Left cardiac atrium (tissue), 4 donors: ENCODE results near the gene MRRF. TPM values are rescaled to one million over a fixed set of nuclear protein-coding genes. Genes with fewer than 3 reads are reported as not detected.
A peak's percentile ranks its signal among the peaks of the same experiment; 100 is the strongest.

ENCODE experiments used
- ATAC-seq, 2 donors: fragments of 200-7000 bp; cut with Tn5 transposase; one replicate each; pipeline ENCODE4 v1.9.1; 2020; ENCODE audit warnings: mild to moderate bottlenecking in 2 of 2, moderate library complexity in 2 of 2
- DNase-seq: peaks from one replicate; pipeline ENCODE4 v3.0.0-alpha.2; 2020
- intact Hi-C, 2 donors: fragments of 100-400 bp; cut with DNase I; formaldehyde crosslinking; loops; one replicate each; pipeline versions ENCODE4 v1.14.1 to v1.15.1; 2022 to 2023
- total RNA-seq, 2 donors: library from RNA; stranded (reverse); fragmentation: NEBNext Ultra II Directional; extraction: Animal tissue kit (Norgen Biotek cat#: 25700); gene quantifications; one replicate each; pipeline ENCODE4 v1.2.1, GENCODE V29; 2021
- donor health status: DM: no; HTN: yes; CAD: no.
- donor health status: DM: no; HTN: yes; CAD: no; lungs with severe emphysema.
- donor health status: DM: yes; HTN: yes; CAD: no.
- donor health status: Dilated cardiomyopathy.

The MRRF gene
- total RNA-seq, 2 donors from 2014 or later = 32.1 to 32.9 TPM

- DNase-seq (no peak), ATAC-seq (no peak)
- intact Hi-C loops = no loop called here
These were observed 37.7 kb upstream of the MRRF start for GRCh38 chr9:122226758-122227574.

DNA sequence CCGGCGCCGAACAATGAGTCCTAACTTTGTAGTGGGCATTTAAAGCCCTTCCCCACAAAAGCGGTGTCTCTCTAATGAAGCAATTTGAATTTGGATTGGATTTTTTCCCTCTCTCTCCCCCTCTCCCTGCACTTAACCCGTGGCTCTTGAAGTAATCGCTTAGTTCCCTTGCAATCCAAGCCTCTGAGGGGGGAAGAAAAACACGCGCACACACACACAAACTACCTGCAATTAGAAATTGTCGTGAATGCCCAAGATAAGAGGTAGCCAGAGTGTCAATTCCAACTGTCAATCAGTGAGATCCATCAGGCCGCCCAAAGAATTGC is 37.1 kb upstream of the MRRF start:
- no peak for DNase-seq
- intact Hi-C loops = no loop called here
- ATAC-seq = no peak

- ATAC-seq (no peak), DNase-seq (no peak)
- intact Hi-C loops = no loop called here
These were observed 36.5 kb upstream of the MRRF start for GRCh38 chr9:122228191-122228567.

DNA sequence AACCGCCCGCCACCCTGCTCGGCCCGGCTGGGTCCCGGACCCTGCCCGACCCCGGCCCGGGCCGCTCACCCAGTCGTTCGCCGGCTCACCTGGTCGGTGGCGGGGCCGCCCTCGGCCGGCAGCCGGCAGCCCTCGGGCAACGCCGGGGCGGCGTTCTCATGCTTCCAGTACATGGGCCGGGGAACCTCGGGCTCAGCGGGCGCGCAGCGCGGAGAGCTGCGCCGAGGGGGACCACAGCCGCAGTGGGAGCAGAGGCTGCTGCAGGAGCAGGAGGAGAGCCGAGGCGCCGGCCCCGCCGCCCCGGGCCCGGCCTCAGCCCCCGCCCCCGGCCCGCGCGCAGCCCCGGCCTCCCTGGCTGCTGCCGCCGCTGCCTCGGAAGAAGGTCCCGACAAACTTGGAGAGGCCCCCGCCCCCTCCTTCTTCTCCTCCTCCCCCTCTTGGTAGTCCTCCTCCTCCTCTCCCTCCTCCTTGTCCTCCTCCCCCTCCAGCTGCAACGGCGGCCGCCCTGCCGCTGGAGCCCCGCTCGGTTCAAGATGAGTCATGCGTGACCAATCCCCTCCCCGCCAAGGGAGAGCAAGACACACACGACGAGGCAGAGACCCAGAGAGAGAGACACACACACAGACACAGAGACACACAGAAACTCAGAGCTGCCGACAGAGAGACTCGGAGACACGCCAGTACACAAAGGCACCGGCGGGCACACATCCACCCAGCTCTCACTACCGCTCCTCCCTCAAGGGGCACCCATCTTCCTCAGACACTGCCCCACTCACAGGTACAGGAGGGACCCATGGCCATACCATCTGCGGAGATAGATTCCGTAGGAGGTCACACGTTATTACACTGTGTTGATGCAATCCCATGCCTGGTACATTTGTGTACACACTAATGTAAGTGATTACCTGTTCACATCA is 35.9 kb upstream of the MRRF start, which contains the start of gene LHX6:
Gene LHX6, minus strand, starts transcription at position 390 of the 917 bp plus-strand sequence. Its CDS starts 217 bp downstream, at position 173.
- ATAC-seq (peak; percentile 24 to 62), DNase-seq (no peak)
- intact Hi-C loops = no loop called here

DNA sequence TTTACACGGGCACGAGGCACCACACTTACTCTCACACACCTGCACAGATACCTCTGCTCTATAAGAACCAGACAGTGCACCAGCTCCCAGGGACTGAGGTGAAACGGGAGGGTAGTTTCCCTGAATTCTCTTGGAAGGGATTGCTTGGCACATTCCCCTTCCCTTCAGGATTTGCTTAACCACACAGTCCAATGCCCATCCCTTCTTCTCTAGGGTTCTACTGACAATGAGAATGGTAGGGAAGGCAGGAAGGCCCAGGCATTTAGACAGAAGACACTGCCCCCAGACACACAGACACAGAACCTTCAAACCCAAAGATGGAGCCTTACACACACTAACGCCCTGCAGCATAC is 35.2 kb upstream of the MRRF start:
- ATAC-seq = no peak
- intact Hi-C loops = no loop called here
- no peak for DNase-seq

GRCh38 chr9:122232796-122233306 is 31.8 kb upstream of the MRRF start:
- intact Hi-C loops = no loop called here
- DNase-seq (no peak), ATAC-seq (no peak)

DNA sequence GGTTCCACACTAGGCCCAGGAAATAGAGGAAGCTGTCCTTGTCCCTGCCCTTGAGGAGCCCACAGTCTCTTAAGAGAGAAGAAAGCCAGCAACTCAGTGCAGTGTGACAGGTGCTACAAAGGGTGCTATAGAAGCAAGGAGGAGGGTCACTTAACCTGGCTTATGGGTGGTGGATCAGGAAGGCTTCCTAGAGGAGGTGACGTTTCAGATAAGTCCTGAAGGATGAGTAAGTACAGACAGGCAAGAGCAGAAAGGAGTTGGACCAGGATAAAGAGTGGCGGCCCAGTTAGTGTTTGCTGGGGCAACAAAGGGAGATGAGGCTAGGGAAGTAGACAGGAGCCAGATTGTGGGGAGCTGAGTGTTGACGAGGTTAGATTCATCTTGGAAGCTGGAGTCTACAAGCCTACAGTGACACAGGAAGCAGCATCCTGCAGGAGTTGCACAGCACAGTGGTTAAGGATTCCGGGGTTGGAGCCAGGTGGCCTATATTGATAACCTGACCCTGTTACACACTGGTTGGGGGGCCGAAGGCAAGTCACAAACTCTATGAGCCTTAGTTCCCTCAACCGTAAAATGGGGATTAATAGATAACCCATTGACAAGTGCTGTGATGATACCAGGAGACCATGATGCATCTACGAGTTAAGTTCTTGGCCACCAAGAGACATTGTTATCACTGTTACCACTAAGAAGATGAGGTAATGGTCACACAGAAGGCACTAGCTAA is 30.5 kb upstream of the MRRF start:
- intact Hi-C loops = no loop called here
- ATAC-seq (no peak), DNase-seq (no peak)

GRCh38 chr9:122236681-122237080 is 28.0 kb upstream of the MRRF start:
- intact Hi-C loops = no loop called here
- no peak for ATAC-seq
- DNase-seq = no peak

DNA sequence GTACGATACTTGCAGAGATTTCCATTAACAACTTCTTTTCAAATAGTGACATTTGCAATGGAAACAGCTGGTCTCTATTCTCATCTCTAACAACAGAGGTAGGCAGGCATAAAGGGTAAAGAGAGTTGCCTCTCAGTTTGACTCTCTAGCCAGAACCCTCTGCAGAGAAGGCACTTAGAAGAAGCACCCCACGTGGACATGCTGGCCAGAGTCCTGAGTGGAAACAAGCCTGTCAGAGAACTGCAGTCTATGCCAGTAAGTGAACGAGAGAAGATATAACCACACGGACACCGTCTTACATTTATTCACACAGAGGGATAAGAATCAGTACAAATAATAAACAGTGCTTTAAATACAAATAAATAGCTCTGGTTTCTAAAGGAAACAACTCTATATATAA is 25.0 kb upstream of the MRRF start:
- intact Hi-C loops = no loop called here
- ATAC-seq = peak; percentile 49 to 57
- no peak for DNase-seq

GRCh38 chr9:122244349-122244748 is 20.3 kb upstream of the MRRF start:
- ATAC-seq (no peak), DNase-seq (no peak)
- intact Hi-C loops = no loop called here

- no peak for DNase-seq
- ATAC-seq = no peak
- intact Hi-C loops = no loop called here
These were observed 18.0 kb upstream of the MRRF start for GRCh38 chr9:122246666-122247065.

DNA sequence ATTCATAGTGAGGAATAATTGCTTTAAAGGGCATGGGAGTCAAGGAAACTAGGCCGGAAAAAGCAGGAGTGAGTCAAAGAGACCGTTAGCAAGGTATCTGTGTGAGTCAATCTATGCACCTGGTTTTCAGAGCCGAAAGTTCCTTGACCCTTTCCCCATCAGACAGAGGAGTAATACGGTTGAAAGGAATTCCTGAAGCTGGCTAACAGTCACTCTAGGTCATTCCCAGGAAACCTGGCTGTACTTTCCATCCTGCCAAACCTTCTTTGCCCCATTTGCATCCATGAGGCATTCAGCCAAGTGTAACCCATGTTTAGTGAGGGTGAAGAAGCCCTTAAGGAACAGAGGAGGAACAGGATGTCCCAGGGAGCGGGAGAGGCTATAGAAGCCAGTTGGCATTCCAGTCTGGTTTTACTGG is 16.2 kb upstream of the MRRF start:
- DNase-seq (no peak), ATAC-seq (no peak)
- intact Hi-C loops = no loop called here

- intact Hi-C loops = loop anchor here in 1 of 2 donors (10.0 kb wide), 1 partner anchor 127 kb away; no protein-coding TSS in a partner anchor
- ATAC-seq (no peak), DNase-seq (no peak)
These were observed 13.3 kb upstream of the MRRF start for GRCh38 chr9:122251351-122251750.

DNA sequence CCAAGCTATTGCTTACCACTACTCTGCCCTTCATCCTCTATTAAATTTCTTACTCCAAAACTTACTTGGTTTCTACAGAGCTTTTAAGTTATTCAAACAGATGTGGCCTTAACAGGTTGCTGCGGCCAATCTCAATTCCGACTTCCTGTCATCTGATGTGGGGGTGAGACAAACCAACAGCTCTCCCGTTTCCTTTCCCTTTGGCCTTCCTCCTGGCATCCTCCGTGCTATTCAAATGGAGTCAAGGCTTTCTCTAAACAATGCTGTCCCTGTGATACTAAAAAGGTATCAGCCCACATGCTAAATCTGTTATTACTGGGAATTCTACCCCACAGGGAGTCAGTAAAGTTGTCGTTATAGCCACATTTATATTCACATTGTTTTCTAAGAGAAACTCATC is 11.9 kb upstream of the MRRF start:
- ATAC-seq = peak; percentile 50 to 53

DNA sequence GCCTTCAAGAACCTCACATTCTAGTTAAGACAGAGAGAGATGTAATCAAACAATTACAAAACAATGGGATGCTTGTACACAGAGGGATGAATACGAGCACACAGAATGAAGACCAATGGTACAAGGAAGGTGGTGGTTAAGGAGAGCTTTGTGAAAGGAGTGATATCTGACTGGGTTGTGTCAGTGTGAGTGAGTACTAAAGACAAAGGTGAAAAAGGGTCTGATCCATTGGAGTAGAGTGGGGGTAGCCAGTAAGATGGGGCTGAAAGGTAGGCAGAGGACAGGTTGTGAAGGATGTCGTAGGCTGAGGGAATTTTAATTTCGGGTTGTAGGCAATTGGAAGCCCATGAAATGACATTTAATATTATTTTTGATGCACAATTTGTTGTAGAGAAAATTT is 9.9 kb upstream of the MRRF start:
- no peak for DNase-seq
- intact Hi-C loops = loop anchor here in 1 of 2 donors (10.0 kb wide), 1 partner anchor 130 kb away; no protein-coding TSS in a partner anchor
- no peak for ATAC-seq

More for the DNA sequence above, 11.9 kb upstream of the MRRF start:
- intact Hi-C loops = loop anchor here in 1 of 2 donors (10.0 kb wide), 1 partner anchor 128 kb away; no protein-coding TSS in a partner anchor
- DNase-seq = no peak

DNA sequence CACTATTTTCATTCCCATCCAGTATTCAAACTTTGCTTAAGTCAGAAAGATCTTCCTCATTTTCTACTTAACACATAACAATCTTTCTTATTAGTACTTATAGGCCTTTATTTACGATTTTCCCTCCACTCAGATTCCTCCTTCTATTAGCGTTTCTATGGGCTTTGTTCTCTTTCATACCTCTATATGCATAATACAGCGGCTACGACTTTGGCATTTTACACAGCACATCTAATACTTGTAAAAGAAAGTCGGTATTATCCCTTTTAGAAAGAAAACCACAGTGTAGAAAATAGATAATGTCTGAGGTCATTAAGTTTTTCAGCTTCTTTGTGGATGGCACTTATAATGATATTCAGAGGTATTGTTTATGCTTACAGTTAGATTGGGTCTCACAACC is 8.5 kb upstream of the MRRF start:
- intact Hi-C loops = loop anchor here in 1 of 2 donors (10.0 kb wide), 1 partner anchor 131 kb away; no protein-coding TSS in a partner anchor
- DNase-seq (no peak), ATAC-seq (no peak)

GRCh38 chr9:122258886-122259415 is 5.7 kb upstream of the MRRF start:
- no peak for ATAC-seq
- intact Hi-C loops = loop anchor here in 1 of 2 donors (10.0 kb wide), 1 partner anchor 134 kb away; no protein-coding TSS in a partner anchor
- DNase-seq = no peak

- ATAC-seq = peak; percentile 13 to 17
- DNase-seq = peak; percentile 88
- intact Hi-C loops = loop anchor here in 1 of 2 donors (10.0 kb wide), 2 partner anchors 53 to 107 kb away; partner anchors contain the start of genes MORN5 and NDUFA8
These were observed 3.2 kb upstream of the MRRF start for GRCh38 chr9:122261469-122261881.

DNA sequence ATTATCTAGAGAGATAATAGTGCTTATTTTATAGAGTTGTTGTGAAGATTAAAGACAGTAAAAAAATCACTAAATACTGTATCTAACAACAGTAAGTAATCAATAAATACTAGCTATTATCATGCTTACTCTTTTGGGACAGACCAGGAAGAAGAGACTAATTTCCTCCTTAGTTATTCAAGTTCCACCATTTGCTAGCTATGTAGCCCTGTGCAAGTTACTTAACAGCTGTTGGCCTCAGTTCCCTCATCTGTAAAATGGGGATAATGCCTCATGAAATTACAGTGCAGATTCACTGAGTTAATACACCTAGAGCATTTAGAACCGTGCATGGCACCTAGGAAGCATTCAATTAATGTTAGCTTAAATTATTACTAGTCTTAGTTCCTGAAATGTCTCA is 2.6 kb upstream of the MRRF start:
- no peak for ATAC-seq
- DNase-seq = no peak
- intact Hi-C loops = loop anchor here in 1 of 2 donors (10.0 kb wide), 2 partner anchors 53 to 107 kb away; partner anchors contain the start of genes MORN5 and NDUFA8
